ENCODE results near the gene WAPL. TPM values are rescaled to one million over a fixed set of nuclear protein-coding genes. Genes with fewer than 3 reads are reported as not detected.

Gene WAPL
- total and polyA plus RNA-seq, 12 donors: 11.1 to 44.5 (median 31.2) TPM

GRCh38 chr10:86387178-86387794, 134.3 kb downstream of the WAPL start:
- H3K27me3 ChIP-seq: peaks cover 24% of the 10 kb centered on the region
- H3K4me3 ChIP-seq: no peak overlapping the region
- DNase-seq: no peak
- no peaks in the 10 kb centered on the region for H3K9me3 ChIP-seq (replicated peaks in 1 of 3)
- TF ChIP-seq, protein P1, sequence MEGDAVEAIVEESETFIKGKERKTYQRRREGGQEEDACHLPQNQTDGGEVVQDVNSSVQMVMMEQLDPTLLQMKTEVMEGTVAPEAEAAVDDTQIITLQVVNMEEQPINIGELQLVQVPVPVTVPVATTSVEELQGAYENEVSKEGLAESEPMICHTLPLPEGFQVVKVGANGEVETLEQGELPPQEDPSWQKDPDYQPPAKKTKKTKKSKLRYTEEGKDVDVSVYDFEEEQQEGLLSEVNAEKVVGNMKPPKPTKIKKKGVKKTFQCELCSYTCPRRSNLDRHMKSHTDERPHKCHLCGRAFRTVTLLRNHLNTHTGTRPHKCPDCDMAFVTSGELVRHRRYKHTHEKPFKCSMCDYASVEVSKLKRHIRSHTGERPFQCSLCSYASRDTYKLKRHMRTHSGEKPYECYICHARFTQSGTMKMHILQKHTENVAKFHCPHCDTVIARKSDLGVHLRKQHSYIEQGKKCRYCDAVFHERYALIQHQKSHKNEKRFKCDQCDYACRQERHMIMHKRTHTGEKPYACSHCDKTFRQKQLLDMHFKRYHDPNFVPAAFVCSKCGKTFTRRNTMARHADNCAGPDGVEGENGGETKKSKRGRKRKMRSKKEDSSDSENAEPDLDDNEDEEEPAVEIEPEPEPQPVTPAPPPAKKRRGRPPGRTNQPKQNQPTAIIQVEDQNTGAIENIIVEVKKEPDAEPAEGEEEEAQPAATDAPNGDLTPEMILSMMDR (IDR thresholded peaks at IDR 0.05): no peak
- no peak for TF ChIP-seq POLR2A (IDR thresholded peaks at IDR 0.05)
- peaks cover 3 to 11% of the 10 kb centered on the region in 2 donors for H3K4me1 ChIP-seq (replicated peaks in 1 of 2)
- WGBS, 4 donors: 68 to 80% (median 76%) methylated on average over 7 of the region's 7 CpGs
- no peaks in the 10 kb centered on the region for H3K36me3 ChIP-seq (replicated peaks in 1 of 2)
- H3K27ac ChIP-seq: no peak overlapping the region
- intact Hi-C loops (cut with DNase I): no loop called here

- H3K27ac ChIP-seq: no peak overlapping the region
- DNase-seq: no peak
- no peaks in the 10 kb centered on the region for H3K9me3 ChIP-seq (replicated peaks in 1 of 3)
- H3K36me3 ChIP-seq (replicated peaks in 1 of 2): no peaks in the 10 kb centered on the region
- H3K4me1 ChIP-seq (replicated peaks in 1 of 2): peaks cover 3 to 11% of the 10 kb centered on the region in 2 donors
- no peak overlapping the region for H3K4me3 ChIP-seq
- peaks cover 24% of the 10 kb centered on the region for H3K27me3 ChIP-seq
- WGBS, 4 donors: 81 to 89% (median 88%) methylated on average over 3 of the region's 3 CpGs
- intact Hi-C loops (cut with DNase I): no loop called here
- TF ChIP-seq, protein P1 (IDR thresholded peaks at IDR 0.05): no peak
- no peak for TF ChIP-seq POLR2A (IDR thresholded peaks at IDR 0.05)
These were observed 135.8 kb downstream of the WAPL start for GRCh38 chr10:86385806-86386205.

Small RNAs within 50 kb of the gene (small RNA-seq; reads per million reads assigned to genes)
- 0 reads per million in 2 donors for gene RNU6-780P

Other genes with a start within 250 kb of the WAPL start
- 1 to 10 TPM; 2.4 to 8.0 (median 3.3) TPM for gene GRID1, start 155.0 kb downstream of the WAPL start, total RNA-seq
- 1 to 10 TPM; 2.2 to 5.6 (median 5.1) TPM for gene GRID1, start 155.0 kb downstream of the WAPL start, polyA plus RNA-seq
- 1 to 10 TPM in 1 of 9 donors, under 1 TPM in 2, not detected in 6; 0.28 to 1.2 (median 0.45) TPM for gene OPN4, start 132.8 kb upstream of the WAPL start, total RNA-seq
- under 1 TPM in 2 of 3 donors, not detected in 1; 0.29 to 0.30 TPM for gene OPN4, start 132.8 kb upstream of the WAPL start, polyA plus RNA-seq
- under 1 TPM; 0.14 to 0.57 (median 0.29) TPM for gene LDB3, start 146.7 kb upstream of the WAPL start, total RNA-seq
- gene LDB3, start 146.7 kb upstream of the WAPL start, polyA plus RNA-seq: 1 to 10 TPM in 2 of 3 donors, under 1 TPM in 1; 0.40 to 2.7 (median 1.9) TPM
- 10 to 100 TPM; 21.2 to 55.9 (median 35.7) TPM for gene BMPR1A, start 234.8 kb upstream of the WAPL start, total RNA-seq
- gene BMPR1A, start 234.8 kb upstream of the WAPL start, polyA plus RNA-seq: 10 to 100 TPM in 1 of 3 donors, 1 to 10 TPM in 2; 4.4 to 22.3 (median 4.4) TPM

All from adrenal gland (tissue), 12 donors.